SK-N-SH treated with all-trans-retinoic acid at 6 μM for 48 hours (cell line): Measurements from ENCODE around the gene NDFIP1.

Experiments
- ATAC-seq: fragments of 200-7000 bp; cut with Tn5 transposase; 3 replicates; pipeline ENCODE4 v1.9.1; 2020; ENCODE audit warnings: mild to moderate bottlenecking, moderate library complexity
- ARNTL ChIP-seq: fragments of 450-650 bp; formaldehyde crosslinking; IDR thresholded peaks from 2 replicates; pipeline ENCODE4 v1.5.0; 2020; ENCODE audit warnings: low read depth, mild to moderate bottlenecking, moderate library complexity, borderline replicate concordance
- BACH2 ChIP-seq: fragments of 250-450 bp; sonication (Bioruptor Pico); IDR thresholded peaks from 2 replicates; pipeline ENCODE4 v1.9.0; 2021; ENCODE audit warnings: mild to moderate bottlenecking, borderline replicate concordance
- CREB5 ChIP-seq: fragments of 250-450 bp; sonication (Bioruptor Pico); IDR thresholded peaks from 2 replicates; pipeline ENCODE4 v1.5.1; 2020; ENCODE audit warnings: low read depth, mild to moderate bottlenecking, moderate library complexity
- CSDC2 ChIP-seq: fragments of 250-450 bp; sonication (Bioruptor Pico); IDR thresholded peaks from 2 replicates; pipeline ENCODE4 v1.5.0; 2020; ENCODE audit warnings: mild to moderate bottlenecking, moderate library complexity
- CSRNP3 ChIP-seq: fragments of 250-450 bp; sonication (Bioruptor Pico); IDR thresholded peaks from 2 replicates; pipeline ENCODE4 v1.5.1; 2021; ENCODE audit warnings: mild to moderate bottlenecking, moderate library complexity
- ESRRG ChIP-seq: fragments of 250-450 bp; sonication (Bioruptor Pico); IDR thresholded peaks from 2 replicates; pipeline ENCODE4 v1.6.1; 2021; ENCODE audit warnings: mild to moderate bottlenecking
- GLIS3 ChIP-seq: fragments of 250-450 bp; sonication (Bioruptor Pico); IDR thresholded peaks from 2 replicates; pipeline ENCODE4 v1.5.0; 2020; ENCODE audit warnings: mild to moderate bottlenecking, moderate library complexity
- ISL1 ChIP-seq: fragments of 250-450 bp; sonication (Bioruptor Pico); IDR thresholded peaks from 2 replicates; pipeline ENCODE4 v2.1.2; 2022; ENCODE audit warnings: mild to moderate bottlenecking, moderate library complexity
- OSR1 ChIP-seq: fragments of 250-450 bp; sonication (Bioruptor Pico); IDR thresholded peaks from 2 replicates; pipeline ENCODE4 v1.8.0; 2022; ENCODE audit warnings: moderate library complexity, mild to moderate bottlenecking, inconsistent platforms
- PATZ1 ChIP-seq: fragments of 250-450 bp; sonication (Bioruptor Pico); IDR thresholded peaks from 2 replicates; pipeline ENCODE4 v1.8.0; 2020; ENCODE audit warnings: mild to moderate bottlenecking, moderate library complexity, borderline replicate concordance
- POU6F1 ChIP-seq: fragments of 250-450 bp; sonication (Bioruptor Pico); IDR thresholded peaks from 2 replicates; pipeline ENCODE4 v1.8.0; 2021; ENCODE audit warnings: low read depth, mild to moderate bottlenecking, moderate library complexity, borderline replicate concordance
- TCF4 ChIP-seq: fragments of 250-450 bp; sonication (Bioruptor Pico); IDR thresholded peaks from 2 replicates; pipeline ENCODE4 v1.8.0; 2021; ENCODE audit warnings: mild to moderate bottlenecking, moderate library complexity, borderline replicate concordance
- TSHZ2 ChIP-seq: fragments of 250-450 bp; sonication (Bioruptor Pico); IDR thresholded peaks from 2 replicates; pipeline ENCODE4 v1.5.0; 2020; ENCODE audit warnings: mild to moderate bottlenecking, moderate library complexity
- ZC3H10 ChIP-seq: fragments of 250-450 bp; sonication (Bioruptor Pico); IDR thresholded peaks from 2 replicates; pipeline ENCODE4 v1.5.1; 2021; ENCODE audit warnings: mild to moderate bottlenecking, moderate library complexity
- ZFP3 ChIP-seq: fragments of 250-450 bp; sonication (Bioruptor Pico); IDR thresholded peaks from 2 replicates; pipeline ENCODE4 v1.5.0; 2020; ENCODE audit warnings: mild to moderate bottlenecking, moderate library complexity
- ZNF565 ChIP-seq: fragments of 450-650 bp; formaldehyde crosslinking; conservative IDR thresholded peaks from 2 replicates; pipeline ENCODE4 v1.5.0; 2020; ENCODE audit warnings: low read depth, mild to moderate bottlenecking, moderate library complexity
- ZNF70 ChIP-seq: fragments of 450-650 bp; formaldehyde crosslinking; IDR thresholded peaks from 2 replicates; pipeline ENCODE4 v1.5.0; 2020; ENCODE audit warnings: mild to moderate bottlenecking, moderate library complexity
- ZNF8 ChIP-seq: fragments of 450-650 bp; formaldehyde crosslinking; IDR thresholded peaks from 2 replicates; pipeline ENCODE4 v1.5.0; 2020; ENCODE audit warnings: mild to moderate bottlenecking, moderate library complexity

The NDFIP1 gene

GRCh38 chr5:142191776-142192175, 83.2 kb downstream of the NDFIP1 start:
- ATAC-seq: no peak
- TF ChIP-seq TSHZ2: no peak
- TF ChIP-seq ZC3H10 (CRISPR knock-in tag): no peak

- ATAC-seq: no peak
- TF ChIP-seq OSR1 (CRISPR knock-in tag) (no peak), GLIS3 (CRISPR knock-in tag) (no peak), CSDC2 (CRISPR knock-in tag) (no peak), BACH2 (CRISPR knock-in tag) (no peak), ZNF565 (no peak), ISL1 (no peak), ARNTL (CRISPR knock-in tag) (no peak), TSHZ2 (no peak), ZFP3 (CRISPR knock-in tag) (no peak), CSRNP3 (CRISPR knock-in tag) (no peak), PATZ1 (no peak), ESRRG (no peak), CREB5 (CRISPR knock-in tag) (no peak), TCF4 (CRISPR knock-in tag) (no peak), ZC3H10 (CRISPR knock-in tag) (no peak), POU6F1 (CRISPR knock-in tag) (no peak), ZNF8 (CRISPR knock-in tag) (no peak), ZNF70 (CRISPR knock-in tag) (no peak)
Measured at GRCh38 chr5:142192286-142193113, 83.9 kb downstream of the NDFIP1 start.
